Endothelial cell of umbilical vein (primary cell): ENCODE data around the gene DENND5A.

Source experiments
- EZH2 ChIP-seq: IDR thresholded peaks from 2 replicates; pipeline ENCODE4 v1.6.1; 2012; ENCODE audit warnings: borderline replicate concordance, low read depth, mild to moderate bottlenecking, moderate library complexity, low read length, inconsistent platforms; ENCODE audit not compliant: severe bottlenecking
- JUN ChIP-seq: IDR thresholded peaks from 2 replicates; pipeline ENCODE4 v1.6.1; 2011; ENCODE audit warnings: borderline replicate concordance, low read depth; ENCODE audit not compliant: insufficient read length, insufficient read depth
- POLR2A ChIP-seq: IDR thresholded peaks from 2 replicates; pipeline ENCODE4 v1.6.1; 2012; ENCODE audit warnings: low read depth, mild to moderate bottlenecking, control low read depth, low read length
- POLR2AphosphoS5 ChIP-seq: IDR thresholded peaks from 2 replicates; pipeline ENCODE4 v1.6.1; 2012; ENCODE audit warnings: low read depth, mild to moderate bottlenecking, control low read depth, low read length, moderate library complexity; ENCODE audit not compliant: insufficient read depth
- TF ChIP-seq, protein P1 (sequence below), 2 donors: IDR thresholded peaks; 1 replicate in 1 of 2; 2 replicates in 1 of 2; pipeline ENCODE4 v1.5.1; 2011; ENCODE audit warnings: low read length in 2 of 2, mild to moderate bottlenecking in 2 of 2, moderate library complexity in 2 of 2, control low read depth in 1 of 2, inconsistent platforms in 1 of 2, low read depth in 1 of 2; ENCODE audit not compliant: insufficient read depth in 1 of 2; ENCODE audit errors: extremely low read depth in 1 of 2

DNA sequence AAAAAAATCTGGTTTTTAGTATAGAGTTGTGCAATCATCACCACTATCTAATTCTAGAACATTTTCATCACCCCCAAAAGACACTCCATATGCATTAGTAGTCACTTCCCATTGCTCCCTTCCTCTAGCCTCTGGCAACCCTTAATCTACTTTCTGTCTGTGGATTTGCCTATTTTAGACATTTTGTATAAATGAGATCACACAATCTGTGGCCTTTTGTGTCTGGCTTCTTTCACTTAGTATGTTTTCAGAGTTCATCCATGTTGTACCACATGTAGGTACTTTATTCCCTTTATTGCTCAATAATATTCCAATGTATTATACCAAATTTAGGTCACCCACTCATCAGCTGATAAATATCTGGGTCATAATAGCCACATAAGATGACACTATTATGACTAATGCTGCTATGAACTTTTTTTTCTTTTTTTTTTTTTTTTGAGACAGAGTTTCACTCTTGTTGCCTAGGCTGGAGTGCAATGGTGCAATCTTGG is 106.2 kb downstream of the DENND5A start:
- TF ChIP-seq, protein P1, sequence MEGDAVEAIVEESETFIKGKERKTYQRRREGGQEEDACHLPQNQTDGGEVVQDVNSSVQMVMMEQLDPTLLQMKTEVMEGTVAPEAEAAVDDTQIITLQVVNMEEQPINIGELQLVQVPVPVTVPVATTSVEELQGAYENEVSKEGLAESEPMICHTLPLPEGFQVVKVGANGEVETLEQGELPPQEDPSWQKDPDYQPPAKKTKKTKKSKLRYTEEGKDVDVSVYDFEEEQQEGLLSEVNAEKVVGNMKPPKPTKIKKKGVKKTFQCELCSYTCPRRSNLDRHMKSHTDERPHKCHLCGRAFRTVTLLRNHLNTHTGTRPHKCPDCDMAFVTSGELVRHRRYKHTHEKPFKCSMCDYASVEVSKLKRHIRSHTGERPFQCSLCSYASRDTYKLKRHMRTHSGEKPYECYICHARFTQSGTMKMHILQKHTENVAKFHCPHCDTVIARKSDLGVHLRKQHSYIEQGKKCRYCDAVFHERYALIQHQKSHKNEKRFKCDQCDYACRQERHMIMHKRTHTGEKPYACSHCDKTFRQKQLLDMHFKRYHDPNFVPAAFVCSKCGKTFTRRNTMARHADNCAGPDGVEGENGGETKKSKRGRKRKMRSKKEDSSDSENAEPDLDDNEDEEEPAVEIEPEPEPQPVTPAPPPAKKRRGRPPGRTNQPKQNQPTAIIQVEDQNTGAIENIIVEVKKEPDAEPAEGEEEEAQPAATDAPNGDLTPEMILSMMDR (IDR thresholded peaks at IDR 0.05; ENCODE audit: extremely low read depth in 1 of 2, insufficient read depth in 1 of 2, low read depth in 1 of 2, low read length in 2 of 2): no peak
- TF ChIP-seq JUN (peak; percentile 30), EZH2 (no peak), POLR2A (no peak), POLR2AphosphoS5 (no peak)
